HEK293T (cell line): ENCODE results near the gene HSPA9.

ENCODE experiments used
- ARNT ChIP-seq: fragments of 450-650 bp; IDR thresholded peaks from 2 replicates; pipeline ENCODE4 v1.6.1; 2017; ENCODE audit warnings: mild to moderate bottlenecking
- FOXA1 ChIP-seq: fragments of 450-650 bp; IDR thresholded peaks from 2 replicates; pipeline ENCODE4 v1.6.1; 2016; ENCODE audit warnings: mild to moderate bottlenecking
- FOXM1 ChIP-seq: fragments of 450-650 bp; IDR thresholded peaks from 2 replicates; pipeline ENCODE4 v1.6.1; 2017; ENCODE audit warnings: mild to moderate bottlenecking, borderline replicate concordance
- LEF1 ChIP-seq: fragments of 450-650 bp; IDR thresholded peaks from 2 replicates; pipeline ENCODE4 v1.6.1; 2017; ENCODE audit warnings: mild to moderate bottlenecking, borderline replicate concordance
- SP1 ChIP-seq: fragments of 450-650 bp; IDR thresholded peaks from 2 replicates; pipeline ENCODE4 v1.6.1; 2017
- SUZ12 ChIP-seq: fragments of 450-650 bp; IDR thresholded peaks from 2 replicates; pipeline ENCODE4 v1.6.1; 2016; ENCODE audit warnings: mild to moderate bottlenecking

DNA sequence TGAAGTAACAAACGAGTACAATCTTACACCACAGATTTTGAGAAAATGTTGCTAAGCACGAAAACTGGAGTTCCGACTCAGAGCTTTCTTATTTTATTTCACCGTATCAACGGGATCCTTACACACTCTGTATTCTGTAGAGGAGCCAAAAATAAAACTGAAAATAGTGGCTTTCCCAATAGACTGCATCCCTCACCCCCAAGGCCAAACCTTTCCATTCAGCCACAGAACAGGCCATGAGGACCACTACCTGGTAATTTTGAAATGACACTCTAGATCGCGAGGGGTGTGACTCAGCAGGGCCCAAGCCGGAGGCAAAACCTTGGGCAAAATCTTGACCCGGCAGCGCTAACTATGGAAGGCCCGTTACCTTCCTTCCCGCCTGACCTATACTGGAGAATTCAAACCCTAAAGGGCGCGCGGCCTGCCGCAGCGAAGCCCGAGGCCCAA, 432 bp downstream of the HSPA9 start:
- no peak for TF ChIP-seq LEF1
- TF ChIP-seq SUZ12 = no peak
- no peak for TF ChIP-seq ARNT
- TF ChIP-seq FOXM1 = no peak
- no peak for TF ChIP-seq SP1
- no peak for TF ChIP-seq FOXA1
